ENCODE results near the gene DNAJC5G.

Gene DNAJC5G, protein sequence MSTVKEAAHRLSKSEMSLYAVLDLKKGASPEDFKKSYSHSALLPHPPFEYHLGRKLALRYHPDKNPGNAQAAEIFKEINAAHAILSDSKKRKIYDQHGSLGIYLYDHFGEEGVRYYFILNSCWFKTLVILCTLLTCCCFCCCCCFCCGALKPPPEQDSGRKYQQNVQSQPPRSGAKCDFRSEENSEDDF

DNA sequence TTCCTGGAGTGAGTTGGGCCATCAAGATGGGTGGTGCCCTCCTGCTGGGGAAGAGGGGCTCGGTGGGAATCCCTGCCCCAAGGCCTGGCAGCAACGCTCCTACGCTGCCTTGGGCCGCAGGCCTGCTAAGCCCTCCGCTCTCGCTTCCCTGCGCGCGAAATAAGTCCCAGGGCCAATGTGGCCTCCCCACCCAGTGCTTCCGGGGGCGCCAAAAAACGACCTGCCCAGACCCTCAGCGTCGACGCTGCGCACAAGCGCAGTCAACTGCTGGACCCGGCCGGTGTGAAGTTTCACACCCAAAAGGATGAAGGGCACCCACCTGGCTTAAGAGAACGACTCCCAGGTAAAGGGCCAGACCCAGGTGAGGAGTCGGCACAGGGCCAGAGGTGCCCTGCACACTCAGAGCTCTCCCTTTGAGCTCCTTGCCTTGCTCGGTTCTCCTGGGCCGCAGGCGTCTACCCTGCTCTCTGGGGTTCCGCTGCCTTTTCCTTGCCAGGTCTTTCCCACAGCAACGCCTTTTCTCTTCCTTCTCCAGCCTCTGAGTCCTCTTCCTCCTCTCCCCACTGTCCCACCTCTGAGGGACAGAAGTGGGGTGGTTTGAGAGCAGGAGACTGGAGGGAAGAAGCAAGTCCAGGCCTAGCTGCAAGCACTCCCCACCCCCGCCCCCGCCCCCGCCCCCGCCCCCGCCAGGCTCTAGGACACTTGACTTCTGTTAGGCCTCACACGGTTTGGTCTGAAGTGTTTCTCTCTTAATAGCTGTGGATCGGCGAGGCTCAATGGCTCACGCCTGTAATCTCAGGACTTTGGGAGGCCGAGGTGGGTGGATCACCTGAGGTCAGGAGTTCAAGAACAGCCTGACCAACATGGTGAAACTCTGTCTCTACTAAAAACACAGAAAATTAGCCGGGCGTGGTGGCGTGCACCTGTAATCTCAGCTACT is at the start of gene DNAJC5G:
DNAJC5G (plus strand) TSS at position 223 of the 940 bp plus-strand sequence. CDS start 1,296 bp downstream, outside the sequence.
- ChIA-PET CTCF (interaction anchor here (1.1 to 10.1 kb wide), 4 partner anchors 9 to 28 kb away, joined by 3 to 99 read pairs (median 6); partner anchors contain the start of gene SLC30A3), POLR2A (no interaction called here)
- DNase-seq (ENCODE audit: extremely low spot score) = no peak
- TF ChIP-seq, protein P1, sequence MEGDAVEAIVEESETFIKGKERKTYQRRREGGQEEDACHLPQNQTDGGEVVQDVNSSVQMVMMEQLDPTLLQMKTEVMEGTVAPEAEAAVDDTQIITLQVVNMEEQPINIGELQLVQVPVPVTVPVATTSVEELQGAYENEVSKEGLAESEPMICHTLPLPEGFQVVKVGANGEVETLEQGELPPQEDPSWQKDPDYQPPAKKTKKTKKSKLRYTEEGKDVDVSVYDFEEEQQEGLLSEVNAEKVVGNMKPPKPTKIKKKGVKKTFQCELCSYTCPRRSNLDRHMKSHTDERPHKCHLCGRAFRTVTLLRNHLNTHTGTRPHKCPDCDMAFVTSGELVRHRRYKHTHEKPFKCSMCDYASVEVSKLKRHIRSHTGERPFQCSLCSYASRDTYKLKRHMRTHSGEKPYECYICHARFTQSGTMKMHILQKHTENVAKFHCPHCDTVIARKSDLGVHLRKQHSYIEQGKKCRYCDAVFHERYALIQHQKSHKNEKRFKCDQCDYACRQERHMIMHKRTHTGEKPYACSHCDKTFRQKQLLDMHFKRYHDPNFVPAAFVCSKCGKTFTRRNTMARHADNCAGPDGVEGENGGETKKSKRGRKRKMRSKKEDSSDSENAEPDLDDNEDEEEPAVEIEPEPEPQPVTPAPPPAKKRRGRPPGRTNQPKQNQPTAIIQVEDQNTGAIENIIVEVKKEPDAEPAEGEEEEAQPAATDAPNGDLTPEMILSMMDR (IDR thresholded peaks at IDR 0.05; ENCODE audit: control extremely low read depth, extremely low read depth, low read depth, missing control alignments) = no peak

DNA sequence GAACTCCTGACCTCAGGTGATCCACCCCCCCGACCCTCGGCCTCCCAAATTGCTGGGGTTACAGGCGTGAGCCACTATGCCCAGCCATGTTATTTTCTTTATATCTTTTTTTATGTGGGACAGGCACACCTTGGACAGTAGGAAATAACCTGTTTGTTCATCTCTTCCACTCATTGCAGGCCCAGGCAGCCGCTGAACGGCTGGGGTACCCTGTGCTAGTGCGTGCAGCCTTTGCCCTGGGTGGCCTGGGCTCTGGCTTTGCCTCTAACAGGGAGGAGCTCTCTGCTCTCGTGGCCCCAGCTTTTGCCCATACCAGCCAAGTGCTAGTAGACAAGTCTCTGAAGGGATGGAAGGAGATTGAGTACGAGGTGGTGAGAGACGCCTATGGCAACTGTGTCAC is 49.7 kb upstream of the DNAJC5G start:
- ChIA-PET POLR2A (interaction anchor here (0.6 kb wide), 1 partner anchor 149 kb away, joined by 9 read pairs; no protein-coding TSS in a partner anchor), CTCF (interaction anchor here (0.9 to 1.9 kb wide), 5 partner anchors 9 to 78 kb away, joined by 3 to 7 read pairs (median 4); no protein-coding TSS in a partner anchor)
- TF ChIP-seq, protein P1 (IDR thresholded peaks at IDR 0.05; ENCODE audit: control extremely low read depth, extremely low read depth, low read depth, missing control alignments) = no peak
- no peak for DNase-seq (ENCODE audit: extremely low spot score)

DNA sequence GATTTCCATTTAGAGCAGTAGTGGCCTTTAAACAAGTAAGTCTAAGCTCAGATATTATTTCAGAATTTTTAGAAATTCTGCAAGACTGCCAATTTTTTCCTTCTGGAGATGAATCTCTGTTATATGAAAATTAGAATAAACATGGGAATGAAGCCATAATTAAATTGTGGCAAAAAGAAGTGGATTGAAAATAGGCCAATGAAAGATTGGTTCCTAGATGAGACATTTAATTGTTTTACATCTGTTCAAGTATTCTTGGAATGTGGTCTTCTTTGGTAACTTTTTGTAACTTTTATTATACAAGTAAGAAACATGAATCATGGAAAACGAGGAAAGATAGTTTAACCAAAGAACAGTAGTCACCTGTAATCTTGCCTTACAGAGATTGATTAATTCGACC is 47.7 kb upstream of the DNAJC5G start:
- DNase-seq (ENCODE audit: extremely low spot score) = no peak
- POLR2A ChIA-PET = no interaction called here
- CTCF ChIA-PET = no interaction called here
- TF ChIP-seq, protein P1 (IDR thresholded peaks at IDR 0.05; ENCODE audit: control extremely low read depth, extremely low read depth, low read depth, missing control alignments) = no peak

DNA sequence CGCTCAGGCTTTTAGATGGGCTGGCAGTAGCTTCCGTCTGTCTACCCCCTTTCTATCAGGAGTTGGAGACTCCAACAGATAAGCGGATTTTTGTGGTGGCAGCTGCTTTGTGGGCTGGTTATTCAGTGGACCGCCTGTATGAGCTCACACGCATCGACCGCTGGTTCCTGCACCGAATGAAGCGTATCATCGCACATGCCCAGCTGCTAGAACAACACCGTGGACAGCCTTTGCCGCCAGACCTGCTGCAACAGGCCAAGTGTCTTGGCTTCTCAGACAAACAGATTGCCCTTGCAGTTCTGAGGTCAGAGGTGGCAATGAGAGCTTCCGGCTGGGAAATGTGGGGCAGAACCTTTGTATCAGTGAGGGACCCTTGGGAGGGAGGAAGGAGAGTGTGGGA is 43.3 kb upstream of the DNAJC5G start:
- CTCF ChIA-PET = interaction anchor here (0.7 to 4.1 kb wide), 6 partner anchors 10 to 134 kb away, joined by 3 to 23 read pairs (median 4); no protein-coding TSS in a partner anchor
- no peak for DNase-seq (ENCODE audit: extremely low spot score)
- TF ChIP-seq, protein P1 (IDR thresholded peaks at IDR 0.05; ENCODE audit: control extremely low read depth, extremely low read depth, low read depth, missing control alignments) = no peak
- POLR2A ChIA-PET = no interaction called here

DNA sequence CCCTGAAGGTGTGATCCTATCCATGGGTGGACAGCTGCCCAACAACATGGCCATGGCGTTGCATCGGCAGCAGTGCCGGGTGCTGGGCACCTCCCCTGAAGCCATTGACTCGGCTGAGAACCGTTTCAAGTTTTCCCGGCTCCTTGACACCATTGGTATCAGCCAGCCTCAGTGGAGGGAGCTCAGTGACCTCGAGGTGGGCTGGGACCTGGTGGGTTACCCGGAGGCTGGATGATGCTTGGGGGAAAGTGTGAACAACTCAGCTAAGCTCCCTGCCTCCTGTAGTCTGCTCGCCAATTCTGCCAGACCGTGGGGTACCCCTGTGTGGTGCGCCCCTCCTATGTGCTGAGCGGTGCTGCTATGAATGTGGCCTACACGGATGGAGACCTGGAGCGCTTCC is 41.9 kb upstream of the DNAJC5G start:
- no peak for DNase-seq (ENCODE audit: extremely low spot score)
- ChIA-PET CTCF (interaction anchor here (1.5 to 4.1 kb wide), 3 partner anchors 16 to 71 kb away, joined by 3 to 23 read pairs (median 6); partner anchors contain the start of gene CAD), POLR2A (no interaction called here)
- TF ChIP-seq, protein P1 (IDR thresholded peaks at IDR 0.05; ENCODE audit: control extremely low read depth, extremely low read depth, low read depth, missing control alignments) = no peak

DNA sequence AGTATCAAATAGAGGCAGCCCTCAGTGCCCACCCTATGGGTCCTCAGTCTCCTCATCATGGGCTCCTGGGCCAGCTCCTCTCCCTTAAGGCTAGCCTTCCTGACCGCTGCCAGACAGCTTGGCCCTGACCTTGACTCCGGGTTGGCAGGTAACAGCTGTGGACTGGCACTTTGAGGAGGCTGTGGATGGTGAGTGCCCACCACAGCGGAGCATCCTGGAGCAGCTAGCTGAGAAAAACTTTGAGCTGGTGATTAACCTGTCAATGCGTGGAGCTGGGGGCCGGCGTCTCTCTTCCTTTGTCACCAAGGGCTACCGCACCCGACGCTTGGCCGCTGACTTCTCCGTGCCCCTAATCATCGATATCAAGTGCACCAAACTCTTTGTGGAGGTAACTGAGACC is 39.1 kb upstream of the DNAJC5G start:
- ChIA-PET POLR2A (interaction anchor here (0.7 kb wide), 1 partner anchor 10 kb away, joined by 4 read pairs; no protein-coding TSS in a partner anchor), CTCF (interaction anchor here (0.9 to 2.7 kb wide), 4 partner anchors 13 to 67 kb away, joined by 3 to 6 read pairs (median 5); partner anchors contain the start of gene CAD)
- TF ChIP-seq, protein P1 (IDR thresholded peaks at IDR 0.05; ENCODE audit: control extremely low read depth, extremely low read depth, low read depth, missing control alignments) = no peak
- no peak for DNase-seq (ENCODE audit: extremely low spot score)
